Glutamatergic neuron (in vitro differentiated cells): ENCODE results near the gene CSAD. TPM values are rescaled to one million over a fixed set of nuclear protein-coding genes. Genes with fewer than 3 reads are reported as not detected.
"Not testable (repeated sequence)": the region's sequence is repeated elsewhere in the genome, so short reads cannot be mapped to it uniquely, and the experiment has no call there.

Experiments
- DNase-seq: peaks from one replicate; pipeline ENCODE4 v3.0.0; 2022
- H3K27ac Mint-ChIP-seq: one replicate; pipeline ENCODE4 v1.8.0; 2020; ENCODE audit warnings: mild to moderate bottlenecking, mixed read lengths, inconsistent platforms; ENCODE audit not compliant: unreplicated experiment
- H3K27me3 Mint-ChIP-seq: one replicate; pipeline ENCODE4 v1.8.0; 2020; ENCODE audit warnings: mild to moderate bottlenecking, moderate library complexity, mixed read lengths, inconsistent platforms; ENCODE audit not compliant: unreplicated experiment
- H3K36me3 Mint-ChIP-seq: one replicate; pipeline ENCODE4 v1.8.0; 2020; ENCODE audit warnings: mild to moderate bottlenecking, mixed read lengths, inconsistent platforms; ENCODE audit not compliant: unreplicated experiment
- H3K4me1 Mint-ChIP-seq: one replicate; pipeline ENCODE4 v1.8.0; 2020; ENCODE audit warnings: mild to moderate bottlenecking, low read depth, mixed read lengths, inconsistent platforms; ENCODE audit not compliant: unreplicated experiment
- H3K4me3 Mint-ChIP-seq: one replicate; pipeline ENCODE4 v1.8.0; 2020; ENCODE audit warnings: mild to moderate bottlenecking, mixed read lengths, inconsistent platforms; ENCODE audit not compliant: unreplicated experiment
- H3K9me3 Mint-ChIP-seq: one replicate; pipeline ENCODE4 v1.8.0; 2020; ENCODE audit warnings: mild to moderate bottlenecking, moderate library complexity, mixed read lengths, inconsistent platforms; ENCODE audit not compliant: unreplicated experiment
- CTCF ChIP-seq: fragments of 200-600 bp; sonication (generic); IDR thresholded peaks from one replicate; pipeline ENCODE4 v1.5.0; 2021; ENCODE audit not compliant: partially characterized antibody, unreplicated experiment
- total RNA-seq: library from RNA; stranded (reverse); fragmentation: NEBNext Ultra II Directional; extraction: Animal tissue kit (Norgen Biotek cat#: 25700); gene quantifications from one replicate; pipeline ENCODE4 v1.2.1, GENCODE V29; 2021; ENCODE audit not compliant: unreplicated experiment

CSAD gene
- total RNA-seq, 1 donor from 2014 or later = 34.5 TPM

- Mint-ChIP-seq H3K36me3 (no peaks in the 10 kb centered on the region), H3K9me3 (peaks cover 12% of the 10 kb centered on the region), H3K27ac (no peak overlapping the region), H3K4me3 (peak overlapping the region; percentile 93), H3K4me1 (peaks cover 17% of the 10 kb centered on the region), H3K27me3 (peaks cover 10% of the 10 kb centered on the region)
- no peak for DNase-seq
- no peak for TF ChIP-seq CTCF
These were observed 1.2 kb upstream of the CSAD start for GRCh38 chr12:53181935-53182334.

GRCh38 chr12:53180931-53181645 is 363 bp upstream of the CSAD start:
- Mint-ChIP-seq H3K36me3 (no peaks in the 10 kb centered on the region), H3K27ac (peak overlapping the region; percentile 75), H3K4me3 (peak overlapping the region; percentile 93), H3K4me1 (peaks cover 17% of the 10 kb centered on the region), H3K9me3 (peaks cover 12% of the 10 kb centered on the region), H3K27me3 (peaks cover 10% of the 10 kb centered on the region)
- peak; percentile 86 for DNase-seq
- TF ChIP-seq CTCF = peak; percentile 27

DNA sequence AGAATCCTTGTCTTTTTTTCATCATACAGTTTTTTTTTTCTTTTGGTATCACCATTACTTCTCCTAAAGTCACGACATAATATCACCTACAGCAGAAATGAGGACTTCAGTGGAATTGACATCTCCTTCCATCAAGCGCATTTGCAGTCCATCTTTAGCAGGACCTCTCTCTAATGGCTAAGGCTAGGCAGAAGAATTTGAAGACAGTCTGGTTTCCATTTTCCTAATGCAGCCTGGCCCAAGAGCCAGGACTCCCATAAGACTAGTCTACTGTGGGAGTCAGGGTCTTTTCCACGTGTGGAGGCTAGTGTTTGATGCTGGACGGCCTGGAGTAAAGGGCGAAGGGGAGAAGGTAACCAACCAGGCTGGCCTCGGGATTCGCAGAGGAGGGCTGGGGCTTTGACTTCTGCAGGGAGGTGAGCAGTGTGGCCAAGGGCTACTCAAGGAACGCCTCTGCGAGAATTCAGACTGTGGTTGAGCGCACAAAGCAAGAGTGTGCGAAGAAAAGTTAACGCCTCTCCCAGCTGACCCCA is 972 bp downstream of the CSAD start:
- peak overlapping the region; percentile 96 for H3K27ac Mint-ChIP-seq
- H3K4me3 Mint-ChIP-seq = peak overlapping the region; percentile 93
- H3K27me3 Mint-ChIP-seq = peaks cover 12% of the 10 kb centered on the region
- peaks cover 12% of the 10 kb centered on the region for H3K9me3 Mint-ChIP-seq
- H3K4me1 Mint-ChIP-seq = peaks cover 19% of the 10 kb centered on the region
- H3K36me3 Mint-ChIP-seq = no peaks in the 10 kb centered on the region
- DNase-seq = peak; percentile 42
- TF ChIP-seq CTCF = no peak

DNA sequence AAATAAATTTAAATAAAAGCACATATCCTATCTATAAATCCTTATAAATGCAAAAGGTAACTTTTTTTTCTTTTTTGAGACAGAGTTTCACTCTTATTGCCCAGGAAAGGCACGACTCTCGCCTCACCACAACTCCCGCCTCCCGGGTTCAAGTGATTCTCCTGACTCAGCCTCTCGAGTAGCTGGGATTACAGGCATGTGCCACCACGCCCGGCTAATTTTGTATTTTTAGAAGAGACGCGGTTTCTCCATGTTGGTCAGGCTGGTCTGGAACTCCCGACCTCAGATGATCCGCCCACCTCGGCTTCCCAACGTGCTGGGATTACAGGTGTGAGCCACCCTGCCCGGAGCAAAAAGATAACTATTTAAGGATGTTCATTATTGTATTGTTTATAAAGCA is 1.9 kb downstream of the CSAD start:
- Mint-ChIP-seq H3K27me3 (peaks cover 11% of the 10 kb centered on the region), H3K9me3 (peaks cover 12% of the 10 kb centered on the region), H3K4me1 (peaks cover 19% of the 10 kb centered on the region), H3K27ac (peak overlapping the region; percentile 12)
- not testable (repeated sequence) for DNase-seq, H3K4me3 Mint-ChIP-seq, H3K36me3 Mint-ChIP-seq

- H3K27me3 Mint-ChIP-seq, DNase-seq, H3K4me3 Mint-ChIP-seq, H3K27ac Mint-ChIP-seq, H3K36me3 Mint-ChIP-seq: not testable (repeated sequence)
- Mint-ChIP-seq H3K4me1 (peaks cover 16% of the 10 kb centered on the region), H3K9me3 (peaks cover 12% of the 10 kb centered on the region)
These were observed 3.3 kb downstream of the CSAD start for GRCh38 chr12:53177447-53177846.

DNA sequence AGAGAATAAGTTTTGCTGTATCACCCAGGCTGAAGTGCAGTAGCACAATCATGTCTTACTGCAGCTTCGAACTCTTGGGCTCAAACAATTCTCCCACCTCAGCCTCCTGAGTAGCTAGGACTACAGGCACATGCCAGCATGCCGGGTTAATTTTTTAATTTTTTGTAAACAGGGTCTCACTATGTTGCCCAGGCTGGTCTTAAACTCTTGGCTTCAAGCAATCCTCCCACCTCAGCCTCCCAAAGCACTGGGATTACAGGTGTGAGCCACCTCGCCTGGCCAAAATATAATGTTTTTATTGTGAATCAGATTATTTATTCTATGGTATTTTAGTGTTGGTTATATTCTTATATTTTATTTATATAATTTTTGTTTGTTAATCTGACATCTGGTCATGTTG is 4.0 kb downstream of the CSAD start:
- TF ChIP-seq CTCF = no peak
- DNase-seq = no peak
- Mint-ChIP-seq H3K27ac (no peak overlapping the region), H3K9me3 (peaks cover 12% of the 10 kb centered on the region), H3K4me3 (no peak overlapping the region), H3K4me1 (peaks cover 13% of the 10 kb centered on the region), H3K27me3 (peaks cover 10% of the 10 kb centered on the region), H3K36me3 (peaks cover 3% of the 10 kb centered on the region)
